PC-9 (cell line): ENCODE data around the gene TAC4. TPM values are rescaled to one million over a fixed set of nuclear protein-coding genes. Genes with fewer than 3 reads are reported as not detected.

Experiments
- BruUV-seq: library from RNA; stranded (reverse); fragments of 400-500 nt; replicated peaks from 2 replicates; lab custom pipeline; 2021; lab: Mats Ljungman, UMichigan
- CTCF ChIA-PET: fragments of 300-600 bp; sonication (Branson Sonifier 250); formaldehyde crosslinking; loops from one replicate; lab custom pipeline; 2022; ENCODE audit warnings: antibody characterized with exemption; lab: Charles Lee
- POLR2A ChIA-PET: fragments of 300-600 bp; sonication (Branson Sonifier 250); formaldehyde crosslinking; loops from one replicate; lab custom pipeline; 2022; ENCODE audit warnings: antibody characterized with exemption; ENCODE audit not compliant: unreplicated experiment; lab: Charles Lee
- DNase-seq, 2 experiments: peaks; one replicate each; pipeline versions ENCODE4 v3.0.0 to v3.0.0-alpha.2; 2015 to 2022; ENCODE audit warnings: mixed read lengths in 1 of 2
- H2AFZ ChIP-seq: fragments of 200-600 bp; sonication (generic); 2 replicates; pipeline ENCODE4 v1.8.1; 2017; ENCODE audit warnings: antibody characterized with exemption
- H3F3A ChIP-seq: fragments of 200-600 bp; sonication (generic); 2 replicates; pipeline ENCODE4 v1.8.1; 2017; ENCODE audit warnings: antibody characterized with exemption, mild to moderate bottlenecking, low read depth; ENCODE audit not compliant: insufficient read depth
- H3K27ac ChIP-seq: fragments of 200-600 bp; sonication (generic); 2 replicates; pipeline ENCODE4 v1.6.1; 2016; ENCODE audit warnings: mixed run types
- H3K27me3 ChIP-seq: fragments of 200-600 bp; sonication (generic); 2 replicates; pipeline ENCODE4 v1.6.1; 2016; ENCODE audit warnings: low read depth, mixed run types; ENCODE audit not compliant: insufficient read depth
- H3K36me3 ChIP-seq: fragments of 200-600 bp; sonication (generic); 2 replicates; pipeline ENCODE4 v1.6.1; 2016; ENCODE audit warnings: low read depth, mixed run types
- H3K4me1 ChIP-seq: fragments of 200-600 bp; sonication (generic); replicated peaks from 2 replicates; pipeline ENCODE4 v1.6.1; 2016; ENCODE audit warnings: mixed run types; ENCODE audit not compliant: insufficient read depth
- H3K4me2 ChIP-seq: fragments of 200-600 bp; sonication (generic); 2 replicates; pipeline ENCODE4 v1.6.1; 2017; ENCODE audit warnings: mixed run types
- H3K4me3 ChIP-seq: fragments of 200-600 bp; sonication (generic); 2 replicates; pipeline ENCODE4 v1.6.1; 2016; ENCODE audit warnings: mixed run types
- H3K79me2 ChIP-seq: fragments of 200-600 bp; sonication (generic); 2 replicates; pipeline ENCODE4 v1.6.1; 2017; ENCODE audit warnings: low read depth, mixed run types
- H3K9me2 ChIP-seq: fragments of 200-600 bp; sonication (generic); 2 replicates; pipeline ENCODE4 v1.8.1; 2017; ENCODE audit warnings: mild to moderate bottlenecking; ENCODE audit not compliant: insufficient read depth
- H3K9me3 ChIP-seq: fragments of 200-600 bp; sonication (generic); 2 replicates; pipeline ENCODE4 v1.8.1; 2016; ENCODE audit warnings: low read depth; ENCODE audit not compliant: insufficient read depth
- H4K20me1 ChIP-seq: fragments of 200-600 bp; sonication (generic); 2 replicates; pipeline ENCODE4 v1.8.1; 2017; ENCODE audit not compliant: insufficient read depth
- EZH2 ChIP-seq: fragments of 200-600 bp; sonication (generic); IDR thresholded peaks from 2 replicates; pipeline ENCODE4 v1.8.0; 2017; ENCODE audit warnings: antibody characterized with exemption, low read depth
- intact Hi-C: fragments of 100-400 bp; cut with micrococcal nuclease; formaldehyde crosslinking; loops from one replicate; pipeline ENCODE4 v1.10.0; 2022; ENCODE audit not compliant: unreplicated experiment
- total RNA-seq: library from RNA; stranded (reverse); gene quantifications from 2 replicates; pipeline ENCODE4 v1.2.3, GENCODE V29; 2021
- TF ChIP-seq, protein P1 (sequence below): fragments of 200-600 bp; sonication (generic); conservative IDR thresholded peaks from 2 replicates; pipeline ENCODE4 v1.6.1; 2017; ENCODE audit warnings: mixed run types, antibody characterized with exemption, mild to moderate bottlenecking, moderate library complexity

Gene TAC4
- total RNA-seq, 1 experiment from 2014 or later, result not detected

DNA sequence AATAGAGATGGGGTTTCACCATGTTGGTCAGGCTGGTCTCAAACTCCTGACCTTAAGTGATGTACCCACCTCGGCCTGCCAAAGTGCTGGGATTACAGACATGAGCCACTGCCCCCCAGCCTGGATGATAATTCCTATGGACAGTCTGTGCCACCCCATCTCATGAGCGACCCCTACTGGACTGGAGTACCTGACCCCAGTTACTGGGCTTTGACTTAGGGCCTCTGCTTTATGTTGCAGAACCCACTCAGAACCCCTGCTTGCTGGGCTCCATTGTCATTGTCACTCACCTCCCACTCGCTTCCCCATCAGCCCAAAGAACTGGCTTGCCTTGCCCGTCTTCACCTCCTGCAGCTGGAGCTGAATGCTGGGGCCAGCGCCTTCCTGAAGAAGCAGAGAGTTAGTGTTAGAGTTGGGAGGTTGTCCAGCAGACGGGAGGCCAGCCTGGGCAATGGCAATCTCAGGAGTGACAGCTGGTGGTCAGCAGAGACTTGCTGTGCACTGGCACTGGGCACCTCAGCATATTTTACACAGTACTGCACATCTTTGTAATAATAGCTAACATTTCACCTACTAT is 4.0 kb downstream of the TAC4 start:
- Histone ChIP-seq H3K79me2 (no peaks in the 10 kb centered on the region), H3K27ac (no peak overlapping the region), H2AFZ (no peak overlapping the region), H3K9me3 (no peaks in the 10 kb centered on the region), H3K36me3 (0 out of 2 replicates have a peak, but pooled peaks cover 4% of the 10 kb centered on the region), H3K4me1 (no peaks in the 10 kb centered on the region), H3K4me3 (no peak overlapping the region), H3K9me2 (no peaks in the 10 kb centered on the region), H3F3A (peaks cover 16% of the 10 kb centered on the region; the same call in 1 of the 2 replicates), H3K4me2 (no peak overlapping the region), H3K27me3 (no peaks in the 10 kb centered on the region), H4K20me1 (no peaks in the 10 kb centered on the region)
- ChIA-PET CTCF (interaction anchor here (0.6 kb wide), 1 partner anchor 96 kb away, joined by 4 read pairs; no protein-coding TSS in a partner anchor), POLR2A (no interaction called here)
- BruUV-seq, result no TSS peak
- DNase-seq, result no peak
- no peak for TF ChIP-seq EZH2
- TF ChIP-seq, protein P1, sequence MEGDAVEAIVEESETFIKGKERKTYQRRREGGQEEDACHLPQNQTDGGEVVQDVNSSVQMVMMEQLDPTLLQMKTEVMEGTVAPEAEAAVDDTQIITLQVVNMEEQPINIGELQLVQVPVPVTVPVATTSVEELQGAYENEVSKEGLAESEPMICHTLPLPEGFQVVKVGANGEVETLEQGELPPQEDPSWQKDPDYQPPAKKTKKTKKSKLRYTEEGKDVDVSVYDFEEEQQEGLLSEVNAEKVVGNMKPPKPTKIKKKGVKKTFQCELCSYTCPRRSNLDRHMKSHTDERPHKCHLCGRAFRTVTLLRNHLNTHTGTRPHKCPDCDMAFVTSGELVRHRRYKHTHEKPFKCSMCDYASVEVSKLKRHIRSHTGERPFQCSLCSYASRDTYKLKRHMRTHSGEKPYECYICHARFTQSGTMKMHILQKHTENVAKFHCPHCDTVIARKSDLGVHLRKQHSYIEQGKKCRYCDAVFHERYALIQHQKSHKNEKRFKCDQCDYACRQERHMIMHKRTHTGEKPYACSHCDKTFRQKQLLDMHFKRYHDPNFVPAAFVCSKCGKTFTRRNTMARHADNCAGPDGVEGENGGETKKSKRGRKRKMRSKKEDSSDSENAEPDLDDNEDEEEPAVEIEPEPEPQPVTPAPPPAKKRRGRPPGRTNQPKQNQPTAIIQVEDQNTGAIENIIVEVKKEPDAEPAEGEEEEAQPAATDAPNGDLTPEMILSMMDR, result peak; percentile 63
- intact Hi-C loops, result no loop called here

DNA sequence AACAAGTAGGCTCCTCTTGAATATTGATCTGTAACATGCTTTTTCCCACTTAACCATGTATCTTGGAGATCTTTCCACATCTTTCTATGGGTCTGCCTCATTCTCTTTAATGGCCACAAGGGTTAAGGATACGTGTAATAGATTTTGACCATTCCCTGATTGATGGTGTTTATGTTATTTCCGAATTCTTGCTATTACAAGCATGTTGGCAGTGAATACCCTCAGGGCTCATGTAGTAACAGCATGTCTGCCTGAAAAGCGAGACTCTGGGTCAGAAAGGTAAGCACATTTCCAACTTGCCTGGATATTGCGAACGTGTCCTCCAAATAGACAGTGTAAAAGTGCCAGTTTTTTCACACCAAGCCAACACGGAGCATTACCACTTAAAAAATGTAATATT is 5.0 kb downstream of the TAC4 start:
- no peaks in the 10 kb centered on the region for H3K9me2 ChIP-seq
- intact Hi-C loops, result no loop called here
- no peaks in the 10 kb centered on the region for H3K79me2 ChIP-seq
- H3K27ac ChIP-seq, result no peak overlapping the region
- 0 out of 2 replicates have a peak, but pooled peaks cover 4% of the 10 kb centered on the region for H3K36me3 ChIP-seq
- no peak overlapping the region for H2AFZ ChIP-seq
- TF ChIP-seq, protein P1, result no peak
- H3K4me2 ChIP-seq, result no peak overlapping the region
- BruUV-seq, result no TSS peak
- H3K27me3 ChIP-seq, result no peaks in the 10 kb centered on the region
- H3F3A ChIP-seq, result peaks cover 16% of the 10 kb centered on the region; the same call in 1 of the 2 replicates
- H3K4me1 ChIP-seq, result no peaks in the 10 kb centered on the region
- POLR2A ChIA-PET, result no interaction called here
- no peak overlapping the region for H3K4me3 ChIP-seq
- no peak for DNase-seq
- no peaks in the 10 kb centered on the region for H3K9me3 ChIP-seq
- H4K20me1 ChIP-seq, result no peaks in the 10 kb centered on the region
- CTCF ChIA-PET, result no interaction called here

DNA sequence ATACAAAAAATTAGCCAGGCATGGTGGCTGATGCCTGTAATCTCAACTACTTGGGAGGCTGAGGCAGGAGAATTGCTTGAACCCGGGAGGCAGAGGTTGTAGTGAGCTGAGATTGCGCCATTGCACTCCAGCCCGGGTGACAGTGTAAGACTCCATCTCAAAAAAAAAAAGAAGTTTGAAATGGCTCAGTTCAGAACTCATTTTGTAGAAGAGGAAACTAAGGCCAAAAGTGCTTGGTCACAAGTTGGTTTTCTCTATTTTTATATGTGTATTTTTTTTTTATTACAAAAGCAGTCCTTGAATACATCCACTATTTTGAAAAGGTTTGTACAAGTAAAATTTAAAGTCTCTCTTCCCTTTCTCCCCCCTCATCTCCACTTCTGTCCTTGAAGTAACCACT is 5.5 kb downstream of the TAC4 start:
- H4K20me1 ChIP-seq, result no peaks in the 10 kb centered on the region
- POLR2A ChIA-PET, result no interaction called here
- no peaks in the 10 kb centered on the region for H3K4me1 ChIP-seq
- 0 out of 2 replicates have a peak, but pooled peaks cover 4% of the 10 kb centered on the region for H3K36me3 ChIP-seq
- BruUV-seq, result no TSS peak
- TF ChIP-seq EZH2, result no peak
- TF ChIP-seq, protein P1, result no peak
- no peak overlapping the region for H3K27ac ChIP-seq
- DNase-seq, result no peak
- H3K4me3 ChIP-seq, result no peak overlapping the region
- CTCF ChIA-PET, result no interaction called here
- no peak overlapping the region for H2AFZ ChIP-seq
- intact Hi-C loops, result no loop called here
- peaks cover 16% of the 10 kb centered on the region; the same call in 1 of the 2 replicates for H3F3A ChIP-seq
- no peak overlapping the region for H3K4me2 ChIP-seq
- no peaks in the 10 kb centered on the region for H3K27me3 ChIP-seq
- H3K9me3 ChIP-seq, result no peaks in the 10 kb centered on the region
- no peaks in the 10 kb centered on the region for H3K9me2 ChIP-seq
- no peaks in the 10 kb centered on the region for H3K79me2 ChIP-seq
